Stimulated activated CD8-positive, alpha-beta memory T cell treated with anti-CD3 and anti-CD28 coated beads, Interleukin-4, amount 100 ng/mL, for 24 hours (primary cell): ENCODE results near the gene MRPL27.

ENCODE experiments used
- DNase-seq: peaks from one replicate; pipeline ENCODE4 v3.0.0-alpha.2; 2020; ENCODE audit warnings: low read depth

Gene MRPL27

DNA sequence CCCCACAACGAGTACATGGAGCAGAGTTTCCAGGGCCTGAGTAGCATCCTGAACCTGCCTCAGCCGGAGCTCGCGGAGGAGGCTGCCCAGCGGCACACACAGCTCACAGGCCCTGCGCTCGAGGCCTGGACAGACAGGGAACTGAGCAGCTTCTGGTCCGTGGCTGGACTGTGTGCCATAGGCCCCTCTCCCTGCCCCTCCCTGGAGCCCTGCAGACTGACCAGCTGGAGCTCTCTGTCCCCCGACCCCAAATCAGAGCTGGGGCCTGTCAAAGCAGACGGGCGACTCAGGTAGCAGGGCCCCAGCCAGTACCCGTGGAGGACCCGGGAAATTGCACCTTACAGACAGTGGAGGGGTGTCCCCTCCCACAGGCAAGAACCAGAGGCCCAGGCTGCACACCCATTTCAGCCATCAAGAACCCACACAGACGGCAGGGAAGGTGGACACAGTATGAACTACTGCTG is 13.0 kb downstream of the MRPL27 start:
- no peak for DNase-seq

- no peak for DNase-seq
Measured at GRCh38 chr17:50359005-50359699, 13.8 kb downstream of the MRPL27 start.

- no peak for DNase-seq
Measured at GRCh38 chr17:50358177-50358576, 14.8 kb downstream of the MRPL27 start.

DNA sequence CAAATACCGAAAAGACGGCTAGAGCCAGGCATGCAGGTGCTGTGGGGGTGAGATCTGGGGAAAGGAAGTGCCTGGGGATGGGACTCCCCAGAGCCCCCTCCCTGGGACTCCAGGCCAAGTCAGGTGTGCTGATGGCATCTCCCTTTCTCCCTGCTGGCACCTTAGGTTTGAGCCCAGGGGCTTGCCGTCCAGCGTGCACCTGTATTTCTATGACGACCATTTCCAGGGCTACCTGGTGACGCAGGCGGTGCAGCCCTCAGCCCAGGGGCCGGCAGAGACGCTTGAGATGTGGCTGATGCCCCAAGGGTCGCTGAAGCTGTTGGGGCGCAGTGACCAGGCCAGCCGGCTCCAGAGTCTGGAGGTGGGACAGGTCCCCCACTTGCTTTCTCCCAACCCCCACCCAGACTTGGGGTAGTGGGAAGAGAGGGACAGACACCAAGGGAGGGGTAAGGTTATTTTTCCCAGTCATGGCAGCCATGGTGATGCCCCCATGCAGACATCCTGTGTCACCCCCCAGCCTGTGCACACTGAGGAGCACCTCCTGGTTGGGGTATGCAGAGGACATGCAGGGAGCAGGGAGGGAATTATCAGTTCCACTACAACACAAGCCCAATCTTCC is 16.0 kb downstream of the MRPL27 start:
- no peak for DNase-seq

DNA sequence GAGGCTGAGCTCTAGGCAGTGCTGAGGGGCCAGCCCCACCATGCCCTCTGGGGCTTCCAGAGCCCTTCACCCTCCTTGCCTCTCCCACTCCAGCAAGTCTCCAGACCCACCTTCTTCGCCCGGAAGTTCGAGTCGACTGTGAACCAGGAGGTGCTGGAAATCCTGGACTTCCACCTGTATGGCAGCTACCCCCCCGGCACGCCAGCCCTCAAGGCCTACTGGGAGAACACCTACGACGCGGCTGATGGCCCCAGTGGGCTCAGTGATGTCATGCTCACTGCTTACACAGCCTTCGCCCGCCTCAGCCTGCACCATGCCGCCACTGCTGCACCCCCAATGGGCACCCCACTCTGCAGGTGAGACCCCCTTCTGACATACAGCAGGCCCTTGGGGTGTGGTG is 16.6 kb downstream of the MRPL27 start:
- DNase-seq = no peak

GRCh38 chr17:50355701-50356341 is 17.2 kb downstream of the MRPL27 start:
- DNase-seq = no peak

DNA sequence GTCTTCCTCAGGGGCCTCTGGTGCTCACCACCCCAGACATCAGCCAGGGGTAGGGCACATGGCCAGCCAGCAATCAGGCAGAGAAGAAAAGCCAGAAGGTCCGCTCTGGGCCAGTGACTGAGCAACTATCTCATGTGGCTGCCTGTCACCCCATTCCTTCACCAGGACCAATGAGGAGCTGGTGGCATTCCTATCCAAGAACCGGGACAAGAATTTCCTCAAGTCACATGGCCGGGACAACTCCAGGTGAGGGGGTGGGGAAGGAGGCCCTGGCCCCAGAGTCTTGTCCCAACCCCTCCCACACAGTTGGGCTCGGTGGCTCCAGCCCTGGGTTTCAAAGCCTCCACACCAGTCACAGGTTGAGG is 17.7 kb downstream of the MRPL27 start:
- DNase-seq = no peak

DNA sequence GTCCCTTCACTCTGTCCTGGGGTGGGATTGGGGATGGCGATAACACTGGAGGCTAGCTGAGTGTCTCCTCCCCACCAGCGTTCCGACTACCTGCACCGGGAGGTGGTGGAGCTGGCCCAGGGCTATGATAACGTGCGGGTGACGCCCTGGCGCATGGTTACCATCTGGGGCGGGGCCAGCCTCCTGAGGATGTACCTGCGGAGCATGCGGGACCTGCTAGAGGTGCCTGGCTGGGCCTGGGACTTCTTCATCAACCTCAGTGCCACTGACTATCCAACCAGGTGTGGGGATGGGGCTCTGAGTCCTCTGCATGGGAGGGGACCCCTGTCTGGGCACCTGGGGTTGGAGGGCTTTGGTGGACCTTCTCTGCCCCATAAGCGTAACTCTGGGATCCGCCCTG is 18.2 kb downstream of the MRPL27 start:
- no peak for DNase-seq

DNA sequence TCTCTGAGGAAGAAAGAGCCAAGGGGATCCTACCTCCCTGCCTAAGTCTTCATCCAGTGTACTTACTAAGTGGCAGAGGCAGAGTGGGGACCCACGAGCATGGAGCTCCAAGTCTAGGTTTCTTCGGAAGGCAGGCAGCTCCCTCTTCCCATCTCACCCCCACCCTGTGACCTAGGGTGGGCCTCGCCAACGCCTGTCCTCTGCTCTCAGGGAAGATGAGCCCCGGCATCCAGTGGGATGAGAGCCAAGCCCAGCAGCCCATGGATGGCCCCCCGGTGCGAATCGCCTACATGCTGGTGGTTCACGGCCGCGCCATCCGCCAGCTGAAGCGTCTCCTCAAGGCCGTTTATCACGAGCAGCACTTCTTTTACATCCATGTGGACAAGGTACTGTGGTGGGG is 18.8 kb downstream of the MRPL27 start:
- no peak for DNase-seq

- DNase-seq = no peak
Measured at GRCh38 chr17:50353600-50354195, 19.3 kb downstream of the MRPL27 start.

DNA sequence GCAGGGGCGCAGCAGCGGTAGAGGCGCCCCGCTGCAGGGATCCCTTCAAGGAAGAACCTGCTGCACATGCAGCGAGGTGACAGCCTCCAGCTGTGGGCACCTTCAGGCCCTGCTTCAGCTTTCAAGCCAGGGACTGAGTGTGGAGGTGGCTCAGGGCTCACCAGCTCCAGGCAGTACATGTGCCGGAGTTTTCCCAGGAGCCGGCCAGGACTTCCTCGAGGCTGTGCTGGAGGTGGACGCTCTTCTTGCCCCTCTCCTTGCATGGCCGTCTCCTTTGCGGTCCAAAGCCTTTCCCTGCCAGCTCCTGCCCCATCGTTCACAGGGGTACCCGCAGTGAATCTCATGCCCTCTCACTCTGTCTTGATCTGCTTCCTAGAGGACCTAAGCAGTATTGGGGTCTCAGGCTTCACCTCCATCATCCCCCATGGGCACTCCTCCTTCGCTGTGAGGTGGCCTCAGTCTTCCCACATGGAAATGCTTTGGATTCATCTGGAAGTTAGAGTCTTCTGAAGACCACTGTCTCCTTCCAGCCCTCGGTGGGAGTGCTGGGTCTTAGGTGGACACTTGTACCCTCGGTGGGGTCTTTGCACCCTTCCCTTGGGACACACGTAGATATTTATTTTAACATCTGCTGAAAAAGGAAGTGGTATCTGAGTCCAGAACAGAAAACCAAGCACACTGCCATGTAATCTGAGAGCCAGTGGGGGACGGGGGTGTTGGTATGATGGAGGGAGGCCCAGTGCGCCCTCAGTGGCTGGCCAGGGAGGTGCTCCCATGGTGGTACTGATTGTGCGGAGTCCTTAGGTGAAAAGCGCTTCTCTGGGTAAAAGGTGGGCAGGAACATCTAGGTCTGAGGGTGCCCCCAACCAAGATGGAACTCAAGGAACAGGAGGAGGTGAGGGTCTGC is 20.0 kb downstream of the MRPL27 start:
- no peak for DNase-seq

- no peak for DNase-seq
Measured at GRCh38 chr17:50352072-50352692, 20.8 kb downstream of the MRPL27 start.

DNA sequence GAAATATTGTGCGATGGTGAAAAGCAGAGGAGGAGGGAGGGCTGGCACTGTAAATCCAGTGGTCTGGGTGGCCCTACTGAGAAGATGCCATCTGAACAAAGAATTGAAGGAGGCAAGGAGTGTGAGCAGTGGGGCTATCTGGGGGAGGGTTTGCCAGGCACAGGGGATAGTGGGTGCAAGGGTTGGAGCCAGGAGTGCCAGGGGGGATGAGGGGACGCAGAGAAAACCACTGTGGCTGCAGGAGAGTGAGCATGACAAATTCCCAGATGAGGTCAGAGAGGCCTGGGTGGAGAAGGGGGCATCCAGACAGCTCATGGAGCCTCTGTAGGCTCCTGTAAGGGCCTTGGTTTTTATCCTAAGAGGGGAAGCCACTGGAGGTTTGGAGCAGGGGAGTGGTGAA is 22.3 kb downstream of the MRPL27 start:
- DNase-seq = no peak

GRCh38 chr17:50349243-50349600 is 23.8 kb downstream of the MRPL27 start:
- no peak for DNase-seq

GRCh38 chr17:50348522-50349242 is 24.3 kb downstream of the MRPL27 start:
- DNase-seq = no peak

DNA sequence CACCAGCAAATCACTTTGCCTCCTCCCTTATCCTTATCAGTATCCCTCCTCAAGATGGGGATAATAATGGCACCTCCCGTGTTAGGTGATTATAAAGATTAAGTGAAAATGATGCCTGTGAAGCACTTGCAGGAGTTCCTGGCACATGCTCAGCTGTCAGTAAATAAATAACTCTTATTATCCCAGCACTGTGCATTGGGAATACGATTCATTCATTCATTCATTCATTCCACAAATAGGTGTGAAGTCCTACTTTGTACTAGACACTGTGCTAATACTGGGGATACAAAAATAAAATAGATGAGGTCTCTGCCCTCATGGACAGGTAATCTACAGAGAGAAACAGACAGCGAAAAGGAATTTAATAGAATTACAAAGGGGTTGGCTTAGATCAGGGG is 25.1 kb downstream of the MRPL27 start:
- no peak for DNase-seq

- DNase-seq = no peak
Measured at GRCh38 chr17:50347117-50347893, 25.7 kb downstream of the MRPL27 start.

- peak; percentile 31 for DNase-seq
Measured at GRCh38 chr17:50346313-50347116, 26.5 kb downstream of the MRPL27 start.
